GM10266 (cell line): ENCODE results near the gene PPTC7.
"Not testable (repeated sequence)": the region's sequence is repeated elsewhere in the genome, so short reads cannot be mapped to it uniquely, and the experiment has no call there.

Experiments used
- DNase-seq: peaks from one replicate; pipeline ENCODE4 v3.0.0; 2012; ENCODE audit errors: extremely low spot score
- CTCF ChIP-seq: IDR thresholded peaks from 2 replicates; pipeline ENCODE4 v1.5.1; 2012; ENCODE audit warnings: mild to moderate bottlenecking, low read depth; ENCODE audit not compliant: control insufficient read depth, insufficient read depth; ENCODE audit errors: missing control alignments

Gene PPTC7

GRCh38 chr12:110546339-110546738 lies 36.8 kb downstream of the PPTC7 start:
- no peak for DNase-seq
- TF ChIP-seq CTCF = no peak

GRCh38 chr12:110545812-110546211 lies 37.3 kb downstream of the PPTC7 start:
- no peak for TF ChIP-seq CTCF
- DNase-seq = no peak

GRCh38 chr12:110545259-110545658 lies 37.9 kb downstream of the PPTC7 start:
- not testable (repeated sequence) for DNase-seq

- no peak for TF ChIP-seq CTCF
- no peak for DNase-seq
Observed at GRCh38 chr12:110543965-110544364, 39.2 kb downstream of the PPTC7 start.

GRCh38 chr12:110543252-110543959 lies 39.7 kb downstream of the PPTC7 start:
- no peak for TF ChIP-seq CTCF
- no peak for DNase-seq

GRCh38 chr12:110540048-110540447 lies 43.1 kb downstream of the PPTC7 start:
- no peak for DNase-seq
- TF ChIP-seq CTCF = no peak

GRCh38 chr12:110538869-110539622 lies 44.1 kb downstream of the PPTC7 start:
- no peak for TF ChIP-seq CTCF
- no peak for DNase-seq
